Parathyroid adenoma (tissue), 2 donors: ENCODE measurements around the gene C6orf118.

Experiments used
- H2AFZ ChIP-seq: fragments of 300-600 bp; sonication (generic); one replicate; pipeline ENCODE4 v1.7.0; 2017; ENCODE audit warnings: antibody characterized with exemption, mild to moderate bottlenecking
- H3K27ac ChIP-seq: fragments of 300-600 bp; sonication (generic); one replicate; pipeline ENCODE4 v1.7.0; 2017
- H3K27me3 ChIP-seq: fragments of 300-600 bp; sonication (generic); one replicate; pipeline ENCODE4 v1.7.0; 2017; ENCODE audit warnings: low read length; ENCODE audit not compliant: control insufficient read depth, insufficient read depth
- H3K36me3 ChIP-seq: fragments of 300-600 bp; sonication (generic); one replicate; pipeline ENCODE4 v1.7.0; 2017; ENCODE audit warnings: low read length; ENCODE audit not compliant: control insufficient read depth, insufficient read depth
- H3K4me1 ChIP-seq: fragments of 300-600 bp; sonication (generic); one replicate; pipeline ENCODE4 v1.7.0; 2017; ENCODE audit warnings: control low read depth
- H3K4me2 ChIP-seq: fragments of 300-600 bp; sonication (generic); one replicate; pipeline ENCODE4 v1.7.0; 2017; ENCODE audit warnings: low read length
- H3K4me3 ChIP-seq: fragments of 300-600 bp; sonication (generic); one replicate; pipeline ENCODE4 v1.7.0; 2017; ENCODE audit warnings: low read depth, low read length
- H3K79me2 ChIP-seq: fragments of 300-600 bp; sonication (generic); one replicate; pipeline ENCODE4 v1.7.0; 2017; ENCODE audit warnings: control low read depth
- H3K9ac ChIP-seq: fragments of 300-600 bp; sonication (generic); one replicate; pipeline ENCODE4 v1.7.0; 2017; ENCODE audit warnings: mild to moderate bottlenecking
- H3K9me3 ChIP-seq: fragments of 300-600 bp; sonication (generic); one replicate; pipeline ENCODE4 v1.7.0; 2017; ENCODE audit warnings: low read length; ENCODE audit not compliant: control insufficient read depth
- CTCF ChIP-seq: fragments of 300-600 bp; sonication (generic); IDR thresholded peaks from one replicate; pipeline ENCODE4 v1.7.0; 2017; ENCODE audit warnings: antibody characterized with exemption, mild to moderate bottlenecking
- donor health status: primary hyperparathyroidism.

C6orf118 gene

GRCh38 chr6:165292657-165293056 lies 16.7 kb downstream of the C6orf118 start:
- Histone ChIP-seq H3K9ac (no peak overlapping the region), H3K4me3 (no peak overlapping the region), H3K9me3 (no peaks in the 10 kb centered on the region), H3K4me2 (no peak overlapping the region), H2AFZ (no peak overlapping the region), H3K27me3 (no peaks in the 10 kb centered on the region), H3K27ac (no peak overlapping the region), H3K36me3 (no peaks in the 10 kb centered on the region), H3K79me2 (no peaks in the 10 kb centered on the region), H3K4me1 (no peaks in the 10 kb centered on the region)
- no peak for TF ChIP-seq CTCF

GRCh38 chr6:165274611-165275010 lies 34.8 kb downstream of the C6orf118 start:
- Histone ChIP-seq H3K9me3 (no peaks in the 10 kb centered on the region), H3K4me2 (no peak overlapping the region), H3K36me3 (no peaks in the 10 kb centered on the region), H3K79me2 (no peaks in the 10 kb centered on the region), H3K9ac (no peak overlapping the region), H2AFZ (no peak overlapping the region), H3K4me3 (no peak overlapping the region), H3K27ac (no peak overlapping the region), H3K27me3 (no peaks in the 10 kb centered on the region), H3K4me1 (no peaks in the 10 kb centered on the region)
- TF ChIP-seq CTCF = no peak

- H3K9ac ChIP-seq = no peak overlapping the region
Observed at GRCh38 chr6:165272585-165272984, 36.8 kb downstream of the C6orf118 start.

GRCh38 chr6:165268987-165269386 lies 40.4 kb downstream of the C6orf118 start:
- no peaks in the 10 kb centered on the region for H3K4me1 ChIP-seq
- no peak overlapping the region for H3K27ac ChIP-seq
- H3K4me2 ChIP-seq = no peak overlapping the region
- H2AFZ ChIP-seq = no peak overlapping the region
- no peaks in the 10 kb centered on the region for H3K79me2 ChIP-seq
- H3K4me3 ChIP-seq = no peak overlapping the region
- H3K27me3 ChIP-seq = no peaks in the 10 kb centered on the region
- no peak for TF ChIP-seq CTCF
- no peaks in the 10 kb centered on the region for H3K9me3 ChIP-seq
- no peak overlapping the region for H3K9ac ChIP-seq
- H3K36me3 ChIP-seq = no peaks in the 10 kb centered on the region

More at GRCh38 chr6:165272585-165272984, 36.8 kb downstream of the C6orf118 start:
- Histone ChIP-seq H3K4me3 (no peak overlapping the region), H3K36me3 (no peaks in the 10 kb centered on the region), H3K27ac (no peak overlapping the region), H3K27me3 (no peaks in the 10 kb centered on the region), H3K4me1 (no peaks in the 10 kb centered on the region), H2AFZ (no peak overlapping the region), H3K4me2 (no peak overlapping the region), H3K79me2 (no peaks in the 10 kb centered on the region), H3K9me3 (no peaks in the 10 kb centered on the region)
- TF ChIP-seq CTCF = no peak

GRCh38 chr6:165266621-165267020 lies 42.8 kb downstream of the C6orf118 start:
- no peaks in the 10 kb centered on the region for H3K4me1 ChIP-seq
- H3K36me3 ChIP-seq = no peaks in the 10 kb centered on the region
- no peak overlapping the region for H3K4me3 ChIP-seq
- no peak overlapping the region for H3K4me2 ChIP-seq
- no peak overlapping the region for H2AFZ ChIP-seq
- TF ChIP-seq CTCF = no peak
- H3K27ac ChIP-seq = no peak overlapping the region
- no peaks in the 10 kb centered on the region for H3K79me2 ChIP-seq
- H3K9ac ChIP-seq = no peak overlapping the region
- no peaks in the 10 kb centered on the region for H3K9me3 ChIP-seq
- no peaks in the 10 kb centered on the region for H3K27me3 ChIP-seq
